ENCODE measurements around the gene RAB4B.

GRCh38 chr19:40735013-40735771, 42.9 kb upstream of the RAB4B start:
- TF ChIP-seq CTCF (conservative IDR thresholded peaks at IDR 0.05 in 1 of 2, IDR thresholded peaks at IDR 0.05 in 1 of 2; ENCODE audit: low read depth in 1 of 2, low read length in 2 of 2) = no peak
- TF ChIP-seq EZH2 (IDR thresholded peaks at IDR 0.05; ENCODE audit: low read length, missing control alignments) = no peak
